H54 (cell line): ENCODE data around the gene OPRD1.

Source experiments
- DNase-seq: peaks from one replicate; pipeline ENCODE4 v3.0.0; 2011; ENCODE audit warnings: low spot score, mixed read lengths; ENCODE audit not compliant: insufficient read length
- FAIRE-seq: peaks from 3 replicates; lab custom pipeline; 2011; peaks lifted over from hg19 to GRCh38; lab: Jason Lieb, UNC
- POLR2A ChIP-seq: IDR thresholded peaks from 2 replicates; pipeline ENCODE4 v1.6.1; 2011; ENCODE audit warnings: low read depth, mild to moderate bottlenecking, low read length

Gene OPRD1

GRCh38 chr1:28893403-28894102 is 81.6 kb downstream of the OPRD1 start:
- TF ChIP-seq POLR2A = no peak
- FAIRE-seq (no peak), DNase-seq (no peak)

GRCh38 chr1:28894785-28895184 is 82.8 kb downstream of the OPRD1 start:
- no peak for FAIRE-seq
- DNase-seq = no peak
- TF ChIP-seq POLR2A = no peak

GRCh38 chr1:28895896-28896608 is 84.1 kb downstream of the OPRD1 start:
- no peak for TF ChIP-seq POLR2A
- no peak for FAIRE-seq
- DNase-seq = no peak

- DNase-seq = no peak
- TF ChIP-seq POLR2A = no peak
- no peak for FAIRE-seq
Observed at GRCh38 chr1:28896609-28896986, 84.6 kb downstream of the OPRD1 start.

GRCh38 chr1:28897789-28898188 is 85.8 kb downstream of the OPRD1 start:
- no peak for FAIRE-seq
- no peak for TF ChIP-seq POLR2A
- no peak for DNase-seq

- no peak for DNase-seq
- no peak for FAIRE-seq
- TF ChIP-seq POLR2A = no peak
Observed at GRCh38 chr1:28898405-28898881, 86.5 kb downstream of the OPRD1 start.

GRCh38 chr1:28899267-28899666 is 87.3 kb downstream of the OPRD1 start:
- no peak for TF ChIP-seq POLR2A
- FAIRE-seq (no peak), DNase-seq (no peak)

- no peak for FAIRE-seq
- no peak for TF ChIP-seq POLR2A
Observed at GRCh38 chr1:28900562-28900961, 88.6 kb downstream of the OPRD1 start.

GRCh38 chr1:28902738-28903137 is 90.8 kb downstream of the OPRD1 start:
- FAIRE-seq (no peak), DNase-seq (no peak)
- no peak for TF ChIP-seq POLR2A

More at GRCh38 chr1:28900562-28900961, 88.6 kb downstream of the OPRD1 start:
- DNase-seq = no peak

GRCh38 chr1:28905921-28906666 is 94.1 kb downstream of the OPRD1 start:
- DNase-seq = no peak
- FAIRE-seq = no peak
- no peak for TF ChIP-seq POLR2A

- TF ChIP-seq POLR2A = no peak
- FAIRE-seq = no peak
- no peak for DNase-seq
Observed at GRCh38 chr1:28909198-28909597, 97.2 kb downstream of the OPRD1 start.

GRCh38 chr1:28910379-28911115 is 98.6 kb downstream of the OPRD1 start:
- no peak for FAIRE-seq
- no peak for TF ChIP-seq POLR2A

GRCh38 chr1:28913786-28914227 is 101.8 kb downstream of the OPRD1 start:
- DNase-seq (no peak), FAIRE-seq (no peak)
- no peak for TF ChIP-seq POLR2A

More at GRCh38 chr1:28910379-28911115, 98.6 kb downstream of the OPRD1 start:
- DNase-seq = no peak
